Esophagus (tissue), 2 donors: ENCODE data around the gene RCBTB2. TPM values are rescaled to one million over a fixed set of nuclear protein-coding genes. Genes with fewer than 3 reads are reported as not detected.

ENCODE experiments used
- H3K27ac ChIP-seq, 2 donors: one replicate each; pipeline ENCODE4 v1.5.1; 2013; ENCODE audit warnings: low read depth in 2 of 2, mild to moderate bottlenecking in 2 of 2, inconsistent platforms in 1 of 2, low read length in 1 of 2, moderate library complexity in 1 of 2
- H3K27me3 ChIP-seq, 2 donors: one replicate each; pipeline ENCODE4 v1.6.1; 2013; ENCODE audit warnings: low read length in 2 of 2, control low read depth in 1 of 2, mild to moderate bottlenecking in 1 of 2; ENCODE audit not compliant: insufficient read depth in 2 of 2, control insufficient read depth in 1 of 2
- H3K36me3 ChIP-seq, 2 donors: one replicate each; pipeline ENCODE4 v1.6.1; 2013; ENCODE audit warnings: low read length in 1 of 2; ENCODE audit not compliant: control insufficient read depth in 2 of 2, insufficient read depth in 2 of 2
- H3K4me1 ChIP-seq, 2 donors: one replicate each; pipeline ENCODE4 v1.6.1; 2013; ENCODE audit warnings: low read length in 1 of 2; ENCODE audit not compliant: control insufficient read depth in 2 of 2, insufficient read depth in 2 of 2
- H3K4me3 ChIP-seq, 2 donors: one replicate each; pipeline ENCODE4 v1.5.1; 2013; ENCODE audit warnings: low read length in 2 of 2, mild to moderate bottlenecking in 2 of 2, low read depth in 1 of 2, moderate library complexity in 1 of 2
- H3K9me3 ChIP-seq, 2 donors: one replicate each; pipeline ENCODE4 v1.6.1; 2013; ENCODE audit warnings: mild to moderate bottlenecking in 2 of 2, low read depth in 1 of 2, low read length in 1 of 2, moderate library complexity in 1 of 2; ENCODE audit not compliant: control insufficient read depth in 2 of 2, insufficient read depth in 1 of 2
- WGBS, 2 donors: extraction: QIAGEN DNeasy Blood & Tissue Kit; methylation state at CpG; one replicate each; pipeline ENCODE4 v1.1.7; 2013; 5-methylcytosine and 5-hydroxymethylcytosine counted together
- polyA plus RNA-seq, 2 donors: library from polyadenylated mRNA; stranded (reverse); fragments of 200-250 nt; gene quantifications; one replicate each; pipeline ENCODE4 v1.2.3, GENCODE V29; 2013
- donor health status: healthy with polysubstance abuse.
- donor health status: Bipolar disorder and iron deficiency.

RCBTB2 gene
- polyA plus RNA-seq, 2 donors = 8.7 to 15.0 TPM

- Histone ChIP-seq H3K4me1 (peaks cover 0 to 3% of the 10 kb centered on the region in 2 donors), H3K9me3 (no peaks in the 10 kb centered on the region), H3K36me3 (peaks cover 0 to 3% of the 10 kb centered on the region in 2 donors), H3K27me3 (no peaks in the 10 kb centered on the region), H3K27ac (peak overlapping the region; percentile 76 to 89), H3K4me3 (no peak overlapping the region)
- 44 to 61% methylated on average over 4 of the region's 4 CpGs for WGBS, 2 donors
Observed at GRCh38 chr13:48500652-48501197, 32.2 kb downstream of the RCBTB2 start.

GRCh38 chr13:48497669-48498068, 35.2 kb downstream of the RCBTB2 start:
- WGBS, 2 donors = 95 to 98% methylated on average over 2 of the region's 2 CpGs
- no peak overlapping the region for H3K27ac ChIP-seq
- H3K4me1 ChIP-seq = peaks cover 2 to 3% of the 10 kb centered on the region in 2 donors
- peaks cover 0 to 3% of the 10 kb centered on the region in 2 donors for H3K36me3 ChIP-seq
- H3K4me3 ChIP-seq = no peak overlapping the region
- H3K9me3 ChIP-seq = no peaks in the 10 kb centered on the region
- no peaks in the 10 kb centered on the region for H3K27me3 ChIP-seq

GRCh38 chr13:48496271-48497161, 36.4 kb downstream of the RCBTB2 start:
- peaks cover 0 to 3% of the 10 kb centered on the region in 2 donors for H3K36me3 ChIP-seq
- no peaks in the 10 kb centered on the region for H3K9me3 ChIP-seq
- no peak overlapping the region for H3K27ac ChIP-seq
- 71 to 85% methylated on average over 5 to 7 of the region's 7 CpGs for WGBS, 2 donors
- H3K4me3 ChIP-seq = no peak overlapping the region
- H3K4me1 ChIP-seq = peaks cover 2 to 3% of the 10 kb centered on the region in 2 donors
- H3K27me3 ChIP-seq = no peaks in the 10 kb centered on the region

GRCh38 chr13:48494874-48495273, 38.0 kb downstream of the RCBTB2 start:
- H3K4me3 ChIP-seq = no peak overlapping the region
- 54 to 80% methylated on average over 1 of the region's 1 CpG for WGBS, 2 donors
- H3K27me3 ChIP-seq = no peaks in the 10 kb centered on the region
- H3K27ac ChIP-seq = no peak overlapping the region
- H3K9me3 ChIP-seq = no peaks in the 10 kb centered on the region
- peaks cover 2 to 3% of the 10 kb centered on the region in 2 donors for H3K4me1 ChIP-seq
- peaks cover 0 to 3% of the 10 kb centered on the region in 2 donors for H3K36me3 ChIP-seq

- Histone ChIP-seq H3K27ac (peak overlapping the region in 1 of 2 donors; percentile 22), H3K4me1 (peaks cover 2 to 3% of the 10 kb centered on the region in 2 donors)
- whole genome bisulfite sequencing, 2 donors = 58 to 66% methylated on average over 2 of the region's 2 CpGs
Observed at GRCh38 chr13:48493851-48494250, 39.0 kb downstream of the RCBTB2 start.

GRCh38 chr13:48493066-48493765, 39.7 kb downstream of the RCBTB2 start:
- H3K27ac ChIP-seq = peak overlapping the region; percentile 3 to 73

More at GRCh38 chr13:48493851-48494250, 39.0 kb downstream of the RCBTB2 start:
- Histone ChIP-seq H3K36me3 (no peaks in the 10 kb centered on the region), H3K27me3 (no peaks in the 10 kb centered on the region), H3K4me3 (no peak overlapping the region), H3K9me3 (no peaks in the 10 kb centered on the region)

GRCh38 chr13:48492470-48493065, 40.3 kb downstream of the RCBTB2 start:
- peak overlapping the region; percentile 55 to 65 for H3K27ac ChIP-seq
- WGBS, 2 donors = 54 to 56% methylated on average over 16 of the region's 16 CpGs
- H3K27me3 ChIP-seq = no peaks in the 10 kb centered on the region
- no peaks in the 10 kb centered on the region for H3K9me3 ChIP-seq
- peaks cover 0 to 3% of the 10 kb centered on the region in 2 donors for H3K36me3 ChIP-seq
- H3K4me3 ChIP-seq = peak overlapping the region in 1 of 2 donors; percentile 11
- peaks cover 2 to 3% of the 10 kb centered on the region in 2 donors for H3K4me1 ChIP-seq

More at GRCh38 chr13:48493066-48493765, 39.7 kb downstream of the RCBTB2 start:
- no peak overlapping the region for H3K4me3 ChIP-seq
- H3K9me3 ChIP-seq = no peaks in the 10 kb centered on the region
- peaks cover 2 to 3% of the 10 kb centered on the region in 2 donors for H3K4me1 ChIP-seq
- peaks cover 0 to 2% of the 10 kb centered on the region in 2 donors for H3K36me3 ChIP-seq
- WGBS, 2 donors = 73 to 78% methylated on average over 4 of the region's 4 CpGs
- no peaks in the 10 kb centered on the region for H3K27me3 ChIP-seq

- Histone ChIP-seq H3K4me3 (peak overlapping the region in 1 of 2 donors; percentile 11), H3K27me3 (no peaks in the 10 kb centered on the region), H3K27ac (peak overlapping the region; percentile 64 to 65), H3K9me3 (no peaks in the 10 kb centered on the region), H3K36me3 (peaks cover 0 to 3% of the 10 kb centered on the region in 2 donors), H3K4me1 (peaks cover 2 to 3% of the 10 kb centered on the region in 2 donors)
- WGBS, 2 donors = 60 to 81% methylated on average over 1 of the region's 1 CpG
Observed at GRCh38 chr13:48492096-48492440, 40.8 kb downstream of the RCBTB2 start.

GRCh38 chr13:48491423-48492095, 41.3 kb downstream of the RCBTB2 start:
- Histone ChIP-seq H3K36me3 (peaks cover 0 to 3% of the 10 kb centered on the region in 2 donors), H3K4me3 (no peak overlapping the region), H3K4me1 (peaks cover 2 to 3% of the 10 kb centered on the region in 2 donors), H3K9me3 (no peaks in the 10 kb centered on the region), H3K27ac (peak overlapping the region; percentile 64 to 65), H3K27me3 (no peaks in the 10 kb centered on the region)
